Liver (tissue), 3 donors: ENCODE results near the gene ETFBKMT.

ENCODE experiments used
- RAD21 ChIP-seq, 2 donors: IDR thresholded peaks; 2 replicates each; pipeline ENCODE4 v1.6.1; 2016; ENCODE audit warnings: antibody characterized with exemption in 2 of 2, mild to moderate bottlenecking in 2 of 2
- RXRA ChIP-seq, 2 donors: IDR thresholded peaks; 2 replicates each; pipeline ENCODE4 v1.6.1; 2017 to 2018; ENCODE audit warnings: antibody characterized with exemption in 2 of 2, mild to moderate bottlenecking in 1 of 2
- TAF1 ChIP-seq: conservative IDR thresholded peaks from 2 replicates; pipeline ENCODE4 v1.6.1; 2016; ENCODE audit warnings: antibody characterized with exemption, mild to moderate bottlenecking
- TF ChIP-seq, protein P1 (sequence below): fragments of 150-350 bp; IDR thresholded peaks from 2 replicates; pipeline ENCODE4 v1.5.1; 2017; ENCODE audit warnings: improper control_type of control experiment, low read depth, low read length; ENCODE audit not compliant: missing input control
- donor health status: healthy.
- donor health status: healthy.

DNA sequence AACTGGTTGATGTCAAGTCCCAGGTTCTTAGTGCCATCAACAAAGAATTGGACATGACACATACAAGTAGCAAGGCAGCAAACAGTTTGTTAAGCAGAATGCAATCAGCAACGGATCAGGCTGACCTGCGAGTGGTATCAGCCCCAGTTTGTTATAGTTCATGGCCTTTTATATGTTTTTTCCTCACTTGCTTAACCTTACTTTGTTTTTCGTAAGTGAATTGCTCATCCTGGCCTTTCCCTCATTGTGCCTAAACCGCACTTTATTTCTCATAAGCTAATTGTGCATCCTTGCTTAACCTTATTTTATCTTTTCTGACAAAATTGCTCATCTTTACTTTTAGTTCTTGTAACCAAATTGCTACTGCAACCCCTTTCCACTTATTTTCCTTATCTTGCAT is 4.1 kb downstream of the ETFBKMT start:
- TF ChIP-seq, protein P1, sequence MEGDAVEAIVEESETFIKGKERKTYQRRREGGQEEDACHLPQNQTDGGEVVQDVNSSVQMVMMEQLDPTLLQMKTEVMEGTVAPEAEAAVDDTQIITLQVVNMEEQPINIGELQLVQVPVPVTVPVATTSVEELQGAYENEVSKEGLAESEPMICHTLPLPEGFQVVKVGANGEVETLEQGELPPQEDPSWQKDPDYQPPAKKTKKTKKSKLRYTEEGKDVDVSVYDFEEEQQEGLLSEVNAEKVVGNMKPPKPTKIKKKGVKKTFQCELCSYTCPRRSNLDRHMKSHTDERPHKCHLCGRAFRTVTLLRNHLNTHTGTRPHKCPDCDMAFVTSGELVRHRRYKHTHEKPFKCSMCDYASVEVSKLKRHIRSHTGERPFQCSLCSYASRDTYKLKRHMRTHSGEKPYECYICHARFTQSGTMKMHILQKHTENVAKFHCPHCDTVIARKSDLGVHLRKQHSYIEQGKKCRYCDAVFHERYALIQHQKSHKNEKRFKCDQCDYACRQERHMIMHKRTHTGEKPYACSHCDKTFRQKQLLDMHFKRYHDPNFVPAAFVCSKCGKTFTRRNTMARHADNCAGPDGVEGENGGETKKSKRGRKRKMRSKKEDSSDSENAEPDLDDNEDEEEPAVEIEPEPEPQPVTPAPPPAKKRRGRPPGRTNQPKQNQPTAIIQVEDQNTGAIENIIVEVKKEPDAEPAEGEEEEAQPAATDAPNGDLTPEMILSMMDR, result no peak
- no peak for TF ChIP-seq RAD21 (IDR thresholded peaks at IDR 0.05)
- TF ChIP-seq TAF1, result no peak
- TF ChIP-seq RXRA (IDR thresholded peaks at IDR 0.05), result no peak
